Measurements from ENCODE around the gene DCTN3. TPM values are rescaled to one million over a fixed set of nuclear protein-coding genes. Genes with fewer than 3 reads are reported as not detected.

Gene DCTN3
- total RNA-seq, 4 donors from 2014 or later, result 41.4 to 57.5 (median 51.7) TPM

GRCh38 chr9:34577400-34578240, 42.7 kb downstream of the DCTN3 start:
- no peak for TF ChIP-seq CTCF (IDR thresholded peaks at IDR 0.05; ENCODE audit: low read depth)

GRCh38 chr9:34576597-34577399, 43.5 kb downstream of the DCTN3 start:
- TF ChIP-seq CTCF (IDR thresholded peaks at IDR 0.05; ENCODE audit: low read depth), result no peak

DNA sequence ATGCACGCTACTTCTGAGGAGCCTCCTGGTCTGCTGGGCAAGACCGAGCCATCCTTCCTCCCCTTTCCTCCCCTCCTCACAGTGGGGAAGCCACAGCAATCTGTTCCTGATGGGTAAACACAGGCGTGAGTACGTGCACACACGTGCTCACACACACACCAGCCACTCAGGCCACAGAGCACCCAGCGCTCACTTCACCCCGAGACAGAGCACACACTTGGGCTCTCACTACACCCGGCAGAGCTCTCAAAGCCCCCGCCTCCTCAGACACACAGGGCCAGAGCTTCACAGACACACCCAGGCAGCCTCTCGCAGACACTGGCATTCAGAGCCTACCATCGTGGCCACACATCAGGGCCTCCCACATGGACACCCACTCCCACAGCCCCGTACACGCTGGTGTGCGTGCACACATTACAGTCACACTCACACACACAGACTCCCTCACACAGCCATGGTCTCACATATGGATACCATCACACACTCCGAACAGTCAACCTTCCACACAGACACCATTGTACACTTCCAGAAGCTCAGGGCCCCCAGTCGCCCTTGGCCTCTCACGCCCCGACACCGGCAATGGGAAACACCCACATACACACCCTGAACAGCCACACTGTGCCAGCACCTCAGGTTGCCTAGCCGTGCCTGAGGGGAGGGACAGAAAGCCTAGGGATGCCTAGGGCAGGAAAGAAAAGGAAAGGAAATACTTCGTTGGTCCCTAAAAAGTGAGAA, 44.3 kb downstream of the DCTN3 start:
- no peak for TF ChIP-seq CTCF (IDR thresholded peaks at IDR 0.05; ENCODE audit: low read depth)

DNA sequence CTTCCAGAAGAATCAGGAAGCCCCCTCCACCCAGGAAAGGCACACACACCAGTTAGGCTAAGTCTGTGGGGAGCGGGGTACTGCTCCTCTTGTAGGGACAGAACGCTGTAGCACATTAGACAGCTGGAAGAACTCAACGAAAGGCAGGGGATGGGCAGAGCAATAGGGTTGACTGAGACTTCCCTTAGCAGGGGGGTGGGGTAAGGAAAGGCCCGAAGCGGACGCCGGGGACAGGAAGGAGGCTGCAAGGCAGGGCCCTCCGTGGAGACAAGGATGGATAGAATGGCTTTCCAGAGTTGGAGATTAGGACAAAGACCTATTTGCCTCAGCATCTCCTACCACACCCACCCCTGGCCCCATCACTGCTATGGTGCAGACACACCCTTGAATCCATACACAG, 45.1 kb downstream of the DCTN3 start:
- no peak for TF ChIP-seq CTCF (IDR thresholded peaks at IDR 0.05; ENCODE audit: low read depth)

GRCh38 chr9:34574571-34574970, 45.7 kb downstream of the DCTN3 start:
- TF ChIP-seq CTCF (IDR thresholded peaks at IDR 0.05; ENCODE audit: low read depth), result no peak

DNA sequence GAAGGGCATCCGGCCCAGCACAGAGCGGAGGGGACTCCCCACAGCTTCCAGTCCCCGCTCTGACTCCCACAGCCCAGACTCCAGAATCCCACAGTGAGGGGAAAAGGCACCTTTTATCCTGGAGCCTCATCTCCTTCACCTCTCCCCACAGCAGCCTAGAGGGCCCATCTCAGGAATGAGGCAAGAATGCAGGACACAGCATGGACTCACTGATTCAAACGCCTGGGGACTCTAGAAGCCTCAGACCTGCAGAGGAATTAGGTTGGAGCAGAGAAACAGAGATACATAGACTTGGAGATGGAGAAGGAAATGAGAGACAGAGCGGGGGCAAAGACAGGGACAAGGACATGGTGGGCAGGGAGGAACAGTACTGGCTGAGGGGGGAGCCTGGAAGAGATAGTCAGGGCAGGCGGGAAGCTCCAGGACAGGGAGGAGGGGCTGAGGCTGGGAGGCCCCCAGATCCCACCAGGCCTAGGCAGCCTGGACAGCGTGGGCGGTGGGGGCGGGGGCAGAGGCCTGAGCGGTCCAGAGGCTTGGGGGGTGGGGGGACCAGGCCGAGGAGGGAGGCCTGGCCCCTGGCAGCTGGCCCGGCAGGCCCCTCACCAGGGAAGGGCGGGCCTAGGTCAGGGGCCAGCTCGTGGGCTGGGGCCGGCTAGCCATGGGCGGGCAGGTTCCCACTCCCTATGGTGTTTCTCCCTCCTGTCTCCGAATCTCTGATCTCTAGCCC, 46.5 kb downstream of the DCTN3 start:
- no peak for TF ChIP-seq CTCF (IDR thresholded peaks at IDR 0.05; ENCODE audit: low read depth)

Data from subcutaneous adipose tissue (tissue), 4 donors.